ENCODE measurements around the gene OPALIN.

OPALIN gene

DNA sequence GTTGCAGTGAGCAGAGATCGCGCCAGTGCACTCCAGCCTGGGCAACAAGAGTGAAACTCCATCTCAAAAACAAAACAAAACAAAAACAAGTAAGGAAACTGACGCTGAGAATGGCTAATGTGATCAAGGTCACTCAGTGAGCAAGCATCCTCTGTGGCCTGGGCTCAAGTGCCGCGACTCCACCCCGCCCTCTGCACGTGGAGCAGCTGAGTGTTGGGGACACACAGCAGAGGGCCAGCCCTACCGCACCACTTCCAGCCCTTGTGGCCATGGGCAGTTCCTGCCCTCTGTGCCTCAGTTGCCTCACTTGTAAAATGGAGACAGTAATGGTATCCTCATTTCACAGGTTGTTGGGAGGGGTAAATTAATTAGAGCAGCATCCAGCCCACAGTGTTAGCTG, 21.0 kb upstream of the OPALIN start:
- Histone ChIP-seq H3K27me3 (ENCODE audit: insufficient read depth, low read length, poor library complexity, severe bottlenecking) (no peaks in the 10 kb centered on the region), H3K9me2 (replicated peaks; ENCODE audit: low read depth, low read length) (no peaks in the 10 kb centered on the region), H3F3A (ENCODE audit: low read depth) (no peaks in the 10 kb centered on the region), H3K4me1 (ENCODE audit: insufficient read depth, low read length, poor library complexity, severe bottlenecking) (no peaks in the 10 kb centered on the region), H3K4me2 (ENCODE audit: low read depth, low read length, poor library complexity, severe bottlenecking) (no peak overlapping the region), H3K36me3 (ENCODE audit: insufficient read depth, low read length) (no peaks in the 10 kb centered on the region), H4K20me1 (ENCODE audit: insufficient read depth, low read length, poor library complexity, severe bottlenecking) (no peaks in the 10 kb centered on the region), H3K4me3 (ENCODE audit: low read length, poor library complexity, severe bottlenecking) (no peak overlapping the region), H3K79me2 (ENCODE audit: insufficient read depth, low read length) (no peaks in the 10 kb centered on the region), H3K9ac (ENCODE audit: low read depth, low read length, poor library complexity, severe bottlenecking) (no peak overlapping the region), H3K9me3 (ENCODE audit: insufficient read depth, low read depth, low read length) (no peaks in the 10 kb centered on the region), H2AFZ (ENCODE audit: low read length) (no peak overlapping the region)
- TF ChIP-seq, protein P1, sequence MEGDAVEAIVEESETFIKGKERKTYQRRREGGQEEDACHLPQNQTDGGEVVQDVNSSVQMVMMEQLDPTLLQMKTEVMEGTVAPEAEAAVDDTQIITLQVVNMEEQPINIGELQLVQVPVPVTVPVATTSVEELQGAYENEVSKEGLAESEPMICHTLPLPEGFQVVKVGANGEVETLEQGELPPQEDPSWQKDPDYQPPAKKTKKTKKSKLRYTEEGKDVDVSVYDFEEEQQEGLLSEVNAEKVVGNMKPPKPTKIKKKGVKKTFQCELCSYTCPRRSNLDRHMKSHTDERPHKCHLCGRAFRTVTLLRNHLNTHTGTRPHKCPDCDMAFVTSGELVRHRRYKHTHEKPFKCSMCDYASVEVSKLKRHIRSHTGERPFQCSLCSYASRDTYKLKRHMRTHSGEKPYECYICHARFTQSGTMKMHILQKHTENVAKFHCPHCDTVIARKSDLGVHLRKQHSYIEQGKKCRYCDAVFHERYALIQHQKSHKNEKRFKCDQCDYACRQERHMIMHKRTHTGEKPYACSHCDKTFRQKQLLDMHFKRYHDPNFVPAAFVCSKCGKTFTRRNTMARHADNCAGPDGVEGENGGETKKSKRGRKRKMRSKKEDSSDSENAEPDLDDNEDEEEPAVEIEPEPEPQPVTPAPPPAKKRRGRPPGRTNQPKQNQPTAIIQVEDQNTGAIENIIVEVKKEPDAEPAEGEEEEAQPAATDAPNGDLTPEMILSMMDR (conservative IDR thresholded peaks at IDR 0.05; ENCODE audit: low read length), result no peak
- TF ChIP-seq EZH2phosphoT487 (IDR thresholded peaks at IDR 0.05; ENCODE audit: borderline replicate concordance), result no peak

DNA sequence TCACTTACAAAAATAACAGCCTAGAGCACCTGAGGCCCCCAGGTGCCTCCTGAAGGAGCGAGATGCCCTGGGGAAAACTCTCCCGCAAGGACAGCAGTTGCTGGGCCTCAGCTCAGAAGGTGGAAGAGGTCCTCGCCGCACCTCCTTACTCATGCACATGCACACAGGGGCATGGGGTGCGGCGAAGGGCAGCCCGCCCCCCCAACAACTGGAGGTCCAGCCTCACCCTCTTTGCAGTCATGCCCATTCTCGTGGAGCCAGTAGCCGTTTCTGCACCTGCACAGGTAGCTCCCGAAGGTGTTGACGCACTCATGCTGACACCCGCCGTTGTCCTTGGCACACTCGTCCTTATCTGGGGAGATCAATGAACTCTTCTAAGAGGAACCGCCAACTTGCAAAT, 19.9 kb upstream of the OPALIN start:
- no peaks in the 10 kb centered on the region for H3K9me3 ChIP-seq (ENCODE audit: insufficient read depth, low read depth, low read length)
- no peaks in the 10 kb centered on the region for H3K79me2 ChIP-seq (ENCODE audit: insufficient read depth, low read length)
- no peak overlapping the region for H2AFZ ChIP-seq (ENCODE audit: low read length)
- no peak overlapping the region for H3K4me3 ChIP-seq (ENCODE audit: low read length, poor library complexity, severe bottlenecking)
- no peaks in the 10 kb centered on the region for H3K9me2 ChIP-seq (replicated peaks; ENCODE audit: low read depth, low read length)
- no peaks in the 10 kb centered on the region for H3K27me3 ChIP-seq (ENCODE audit: insufficient read depth, low read length, poor library complexity, severe bottlenecking)
- no peak overlapping the region for H3K9ac ChIP-seq (ENCODE audit: low read depth, low read length, poor library complexity, severe bottlenecking)
- no peaks in the 10 kb centered on the region for H3K4me1 ChIP-seq (ENCODE audit: insufficient read depth, low read length, poor library complexity, severe bottlenecking)
- no peaks in the 10 kb centered on the region for H4K20me1 ChIP-seq (ENCODE audit: insufficient read depth, low read length, poor library complexity, severe bottlenecking)
- TF ChIP-seq, protein P1 (conservative IDR thresholded peaks at IDR 0.05; ENCODE audit: low read length), result no peak
- no peak for TF ChIP-seq EZH2phosphoT487 (IDR thresholded peaks at IDR 0.05; ENCODE audit: borderline replicate concordance)
- no peak overlapping the region for H3K4me2 ChIP-seq (ENCODE audit: low read depth, low read length, poor library complexity, severe bottlenecking)
- H3K36me3 ChIP-seq (ENCODE audit: insufficient read depth, low read length), result no peaks in the 10 kb centered on the region
- H3F3A ChIP-seq (ENCODE audit: low read depth), result no peaks in the 10 kb centered on the region

DNA sequence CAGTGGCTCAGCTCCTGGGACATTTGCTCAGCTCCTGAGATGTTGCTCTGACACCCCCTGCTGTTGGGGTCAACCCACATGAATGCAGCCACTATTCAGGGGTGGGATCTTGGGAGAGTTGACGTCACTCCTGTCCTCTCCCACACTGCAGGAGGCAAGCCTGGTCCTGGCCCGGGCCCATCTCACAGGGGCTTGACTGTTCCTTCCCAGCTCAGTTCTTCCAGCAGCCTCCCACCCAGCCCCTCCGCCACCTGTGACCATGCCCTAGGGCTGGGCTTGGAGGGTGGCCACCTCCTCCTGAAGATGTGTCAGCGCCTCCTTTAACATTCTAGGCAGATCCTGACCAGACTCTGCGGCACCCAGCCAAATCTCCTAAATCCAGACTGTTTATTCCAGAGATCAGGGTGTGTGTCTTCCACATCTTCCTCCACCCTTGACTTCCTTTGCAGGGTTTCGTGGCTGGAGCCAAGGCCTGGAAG, 19.1 kb upstream of the OPALIN start:
- H4K20me1 ChIP-seq (ENCODE audit: insufficient read depth, low read length, poor library complexity, severe bottlenecking), result no peaks in the 10 kb centered on the region
- no peaks in the 10 kb centered on the region for H3K9me3 ChIP-seq (ENCODE audit: insufficient read depth, low read depth, low read length)
- H3K36me3 ChIP-seq (ENCODE audit: insufficient read depth, low read length), result no peaks in the 10 kb centered on the region
- TF ChIP-seq, protein P1 (conservative IDR thresholded peaks at IDR 0.05; ENCODE audit: low read length), result peak; percentile 15; the same call in 1 of the 2 replicates
- TF ChIP-seq EZH2phosphoT487 (IDR thresholded peaks at IDR 0.05; ENCODE audit: borderline replicate concordance), result no peak
- H3K4me2 ChIP-seq (ENCODE audit: low read depth, low read length, poor library complexity, severe bottlenecking), result no peak overlapping the region
- H2AFZ ChIP-seq (ENCODE audit: low read length), result no peak overlapping the region
- H3K4me3 ChIP-seq (ENCODE audit: low read length, poor library complexity, severe bottlenecking), result no peak overlapping the region
- H3F3A ChIP-seq (ENCODE audit: low read depth), result no peaks in the 10 kb centered on the region
- no peaks in the 10 kb centered on the region for H3K4me1 ChIP-seq (ENCODE audit: insufficient read depth, low read length, poor library complexity, severe bottlenecking)
- no peaks in the 10 kb centered on the region for H3K79me2 ChIP-seq (ENCODE audit: insufficient read depth, low read length)
- H3K27me3 ChIP-seq (ENCODE audit: insufficient read depth, low read length, poor library complexity, severe bottlenecking), result no peaks in the 10 kb centered on the region
- no peaks in the 10 kb centered on the region for H3K9me2 ChIP-seq (replicated peaks; ENCODE audit: low read depth, low read length)
- no peak overlapping the region for H3K9ac ChIP-seq (ENCODE audit: low read depth, low read length, poor library complexity, severe bottlenecking)
